GM12875 (cell line): ENCODE measurements around the gene TMED5.
"Not testable (repeated sequence)": the region's sequence is repeated elsewhere in the genome, so short reads cannot be mapped to it uniquely, and the experiment has no call there.

Source experiments
- H3K4me3 ChIP-seq: one replicate; pipeline ENCODE4 v1.5.1; 2011; ENCODE audit warnings: low read depth, low read length, control low read depth
- CTCF ChIP-seq: IDR thresholded peaks from 2 replicates; pipeline ENCODE4 v1.5.1; 2011; ENCODE audit warnings: low read depth, mild to moderate bottlenecking, control low read depth, inconsistent platforms, low read length, moderate library complexity, borderline replicate concordance; ENCODE audit not compliant: insufficient read depth

TMED5 gene

GRCh38 chr1:93194231-93194990 is 14.2 kb upstream of the TMED5 start:
- H3K4me3 ChIP-seq, result no peak overlapping the region
- no peak for TF ChIP-seq CTCF

DNA sequence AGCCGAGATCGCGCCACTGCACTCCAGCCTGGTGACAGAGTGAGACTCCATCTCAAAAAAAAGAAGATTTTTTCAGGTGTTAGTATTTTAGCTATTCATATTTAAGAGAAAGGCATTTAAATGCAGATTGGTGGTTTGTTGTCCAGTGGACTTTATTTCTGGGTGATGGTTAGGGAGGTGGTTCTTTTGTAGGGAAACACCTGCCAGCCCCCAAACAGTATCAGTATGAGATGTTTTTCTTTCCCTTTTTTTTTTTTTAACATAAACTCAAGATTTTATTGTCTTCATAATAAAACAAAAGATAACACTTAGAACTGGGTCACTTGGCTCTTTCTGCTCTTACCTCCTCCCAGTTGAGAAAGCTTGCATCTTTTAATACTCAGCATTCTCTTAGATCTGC is 10.2 kb upstream of the TMED5 start:
- H3K4me3 ChIP-seq, result no peak overlapping the region
- TF ChIP-seq CTCF, result no peak

DNA sequence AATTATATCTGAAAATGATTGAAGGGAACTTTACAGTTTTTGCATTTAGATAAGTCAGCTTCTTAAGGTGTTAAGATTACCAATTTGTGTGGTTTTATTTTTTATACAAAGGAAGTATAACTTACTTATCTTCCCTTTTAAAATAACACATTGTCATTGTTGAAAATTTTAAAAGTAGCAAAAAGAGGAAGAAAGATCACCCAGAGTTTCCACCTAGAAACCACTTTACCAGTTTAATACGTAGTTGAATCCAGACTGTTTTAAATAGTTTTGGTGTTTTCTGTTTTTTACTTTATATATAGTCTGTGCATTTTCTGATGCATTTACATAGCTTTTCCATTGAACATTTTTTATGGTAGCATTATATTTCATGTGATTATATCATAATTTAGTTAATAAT is 6.5 kb upstream of the TMED5 start:
- H3K4me3 ChIP-seq, result no peak overlapping the region

DNA sequence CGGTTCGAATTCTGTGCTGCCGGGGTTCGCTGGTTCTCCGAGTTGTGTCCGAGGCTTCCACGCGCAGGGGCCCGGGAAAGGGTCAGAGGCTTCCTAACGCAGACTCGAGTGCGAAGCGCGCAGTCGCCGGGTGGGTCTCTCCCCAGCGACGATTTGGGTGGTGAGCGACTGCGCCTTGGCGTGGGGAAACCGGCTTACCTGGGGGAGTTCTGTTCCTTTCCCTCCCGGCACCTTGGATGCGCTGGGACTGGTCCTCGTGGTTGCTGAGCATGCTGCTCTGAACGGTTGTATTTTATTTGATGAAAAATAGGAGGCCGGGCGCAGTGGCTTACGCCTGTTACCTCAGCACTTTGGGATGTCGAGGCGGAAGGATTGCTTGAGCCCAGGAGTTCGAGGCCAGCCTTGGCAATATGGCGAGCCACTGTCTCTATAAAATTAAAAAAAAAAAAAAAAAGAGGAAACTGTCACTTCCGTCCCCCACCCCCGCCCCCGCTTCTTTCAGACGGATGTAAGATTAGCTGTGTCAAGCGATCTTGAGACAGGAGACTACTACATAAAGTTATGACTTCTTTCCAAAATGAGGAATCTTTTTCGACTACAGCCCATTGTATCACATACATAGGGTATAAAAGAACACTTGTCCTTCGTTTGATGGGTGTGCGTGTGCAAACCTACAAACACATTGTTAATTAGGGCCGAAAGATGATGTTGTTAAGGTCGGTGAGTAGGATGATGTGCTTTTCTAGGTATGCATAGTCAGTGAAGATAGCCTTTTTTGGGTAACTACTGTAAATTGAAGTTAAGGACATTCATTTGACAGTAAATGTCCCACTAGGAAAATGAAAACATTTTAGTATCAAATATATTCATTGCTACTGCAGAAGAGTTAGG is 755 bp upstream of the TMED5 start, which contains the start of gene CCDC18:
Gene CCDC18 (plus strand): TSS at position 2 of the 891 bp plus-strand sequence. CDS start 2,638 bp downstream, outside the sequence.
- no peak for TF ChIP-seq CTCF
- H3K4me3 ChIP-seq, result peak within 1 kb of the TSS; percentile 75

More for the DNA sequence above, 6.5 kb upstream of the TMED5 start:
- TF ChIP-seq CTCF, result no peak

- TF ChIP-seq CTCF, result no peak
- no peak overlapping the region for H3K4me3 ChIP-seq
These were observed 1.8 kb downstream of the TMED5 start for GRCh38 chr1:93178418-93178817.

DNA sequence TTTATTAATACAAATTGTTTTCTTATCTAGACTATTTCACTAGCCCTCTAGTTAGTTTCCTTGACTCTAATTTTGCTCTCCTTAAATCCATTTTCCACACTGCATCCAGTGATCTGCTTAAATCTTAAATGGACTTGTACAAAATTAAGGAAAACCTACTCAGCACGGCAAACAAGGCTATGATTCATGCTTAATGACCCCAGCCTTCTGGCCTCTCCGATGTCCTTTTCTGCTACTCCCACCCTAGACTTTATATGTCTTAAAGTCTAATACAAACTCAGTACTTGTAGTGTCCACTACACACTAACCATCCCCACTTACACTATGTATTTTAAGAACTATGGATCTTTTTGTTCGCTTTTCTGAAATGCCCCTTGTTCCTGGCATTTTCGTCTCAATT is 2.2 kb downstream of the TMED5 start:
- H3K4me3 ChIP-seq, result no peak overlapping the region
- TF ChIP-seq CTCF, result no peak

- not testable (repeated sequence) for H3K4me3 ChIP-seq
These were observed 5.6 kb downstream of the TMED5 start for GRCh38 chr1:93174638-93175037.
